ENCODE results near the gene GZMM.

- no peak for TF ChIP-seq CTCF (IDR thresholded peaks at IDR 0.05 in 8 of 11, conservative IDR thresholded peaks at IDR 0.05 in 3 of 11)
- no peak for TF ChIP-seq POLR2A (IDR thresholded peaks at IDR 0.05)
Observed at GRCh38 chr19:538641-539428, 5.0 kb upstream of the GZMM start.

Measured in spleen (tissue), 7 donors.